HG02642 (cell line): ENCODE measurements around the gene TMEM229A.
"Not testable (repeated sequence)": the region's sequence is repeated elsewhere in the genome, so short reads cannot be mapped to it uniquely, and the experiment has no call there.

Experiments used
- ATAC-seq: cut with Tn5 transposase; IDR thresholded peaks from one replicate; pipeline ENCODE4 v1.9.1; 2021; ENCODE audit warnings: mild to moderate bottlenecking; ENCODE audit not compliant: unreplicated experiment, poor library complexity

The TMEM229A gene

DNA sequence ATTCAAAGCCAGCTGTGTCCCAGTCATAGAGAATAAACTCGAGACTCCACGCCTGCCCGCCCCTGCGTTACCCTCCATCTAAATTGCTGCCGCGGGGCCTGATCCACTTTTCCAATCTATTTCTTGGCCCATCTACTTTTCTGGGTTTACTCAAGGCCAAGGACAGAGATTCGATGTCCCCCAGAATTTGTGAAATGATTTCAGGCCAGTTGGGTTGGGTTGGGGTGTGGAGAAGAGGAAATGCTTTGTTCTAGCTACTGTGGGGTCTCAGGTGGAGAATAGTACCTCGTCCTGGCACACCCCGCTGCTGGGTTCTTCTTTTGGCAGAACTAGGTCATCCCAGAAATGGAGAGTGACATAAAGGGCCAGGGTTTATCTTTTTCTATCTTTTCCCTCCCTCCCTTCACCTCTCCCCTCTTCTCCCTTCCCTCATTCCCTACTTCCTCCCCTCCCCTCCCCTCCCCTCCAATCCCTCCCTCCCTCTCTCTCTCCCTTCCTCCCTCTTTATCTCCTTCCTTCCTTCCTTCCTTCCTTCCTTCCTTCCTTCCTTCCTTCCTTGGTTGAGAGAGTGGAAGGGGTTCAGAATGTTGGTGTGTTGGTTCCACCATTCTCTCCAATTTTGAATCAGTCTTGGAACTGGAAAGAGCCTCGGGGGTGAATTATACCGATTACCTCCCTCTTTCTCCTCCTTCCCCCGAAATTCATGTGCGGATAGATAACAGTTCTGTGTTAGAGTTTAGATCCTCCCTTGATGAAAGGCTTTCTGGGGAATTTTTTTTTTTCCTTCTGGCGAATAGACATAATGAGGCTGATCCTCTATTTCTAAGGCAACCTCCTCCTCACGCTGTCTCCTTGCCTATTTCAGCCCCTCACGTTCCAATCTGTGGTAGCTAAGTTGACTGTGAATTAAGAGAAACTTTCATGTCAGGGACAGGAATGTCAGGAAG is 1.2 kb upstream of the TMEM229A start:
- ATAC-seq = no peak

DNA sequence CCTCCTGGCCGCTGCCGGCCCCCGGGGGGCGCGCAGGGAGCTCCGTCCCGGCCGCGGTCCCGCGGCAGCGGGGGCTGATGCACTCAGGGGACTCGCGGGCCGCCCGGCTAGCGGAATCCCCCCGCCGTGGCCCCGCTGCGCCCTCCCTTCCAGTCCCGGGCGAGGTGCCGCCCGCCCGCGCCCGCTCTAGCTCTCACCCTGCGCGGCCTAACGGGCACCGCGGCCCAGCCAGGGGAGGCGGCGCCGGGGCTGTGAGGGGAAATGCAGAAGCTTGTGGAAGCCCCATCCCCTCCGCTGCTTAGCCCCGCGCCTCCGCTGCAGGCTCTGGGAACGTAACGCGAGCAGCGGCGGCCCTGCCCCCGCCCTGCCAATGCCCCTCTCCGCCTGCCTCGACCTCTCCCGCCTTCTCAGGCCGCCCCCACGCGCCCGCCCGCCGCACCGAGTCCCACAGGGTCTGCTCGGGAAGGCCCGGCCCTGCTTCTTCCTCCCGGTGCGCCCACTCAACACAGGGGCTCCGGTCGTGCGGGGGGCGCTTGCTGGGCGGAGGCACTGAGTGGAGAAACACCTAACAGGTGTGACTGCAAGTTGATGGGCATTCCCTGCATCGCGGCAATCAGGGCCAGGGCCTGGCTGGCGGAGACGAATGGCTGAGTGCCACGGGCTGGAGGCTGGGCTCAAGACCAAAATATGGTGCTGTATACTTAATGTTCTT is 384 bp upstream of the TMEM229A start:
- peak; percentile 27 for ATAC-seq

DNA sequence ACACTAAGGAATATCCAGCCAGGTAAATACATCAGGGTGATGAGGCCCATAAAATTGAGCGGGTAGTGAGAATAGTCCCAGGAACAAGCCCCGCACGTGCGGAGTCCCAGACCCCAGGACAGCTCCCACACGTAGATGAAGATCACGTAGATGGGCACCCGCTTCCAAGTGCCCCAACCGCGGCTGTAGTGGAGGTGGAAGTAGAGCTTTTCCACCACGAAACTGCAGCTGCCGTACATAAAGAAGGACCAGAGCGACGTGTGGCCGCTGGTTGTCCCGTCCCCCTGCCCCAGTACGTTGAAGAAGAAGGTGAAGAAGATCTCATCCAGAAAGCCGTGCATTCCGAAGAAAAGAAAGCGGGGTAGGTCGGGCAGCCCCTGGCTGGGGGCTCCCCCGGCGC is 948 bp downstream of the TMEM229A start:
- peak; percentile 20 for ATAC-seq

DNA sequence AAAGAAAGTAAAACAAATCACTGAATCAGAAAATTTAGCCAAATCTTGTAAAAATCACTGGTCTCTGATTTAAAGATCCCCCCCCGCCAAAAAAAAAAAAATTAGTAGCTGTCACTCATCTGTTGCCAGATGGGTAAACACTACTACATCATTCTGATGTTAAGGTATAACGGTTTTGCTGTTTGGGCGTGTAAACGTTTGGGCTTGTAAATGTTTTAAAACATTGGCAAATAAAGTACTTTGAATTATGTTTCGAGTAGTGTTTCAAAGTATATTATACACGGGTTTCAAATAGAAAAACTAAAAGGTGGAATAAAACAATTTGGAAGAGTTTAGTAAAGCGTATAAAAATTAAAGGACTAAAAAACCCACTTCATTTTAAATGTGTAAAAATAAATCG is 1.5 kb downstream of the TMEM229A start:
- ATAC-seq = no peak

DNA sequence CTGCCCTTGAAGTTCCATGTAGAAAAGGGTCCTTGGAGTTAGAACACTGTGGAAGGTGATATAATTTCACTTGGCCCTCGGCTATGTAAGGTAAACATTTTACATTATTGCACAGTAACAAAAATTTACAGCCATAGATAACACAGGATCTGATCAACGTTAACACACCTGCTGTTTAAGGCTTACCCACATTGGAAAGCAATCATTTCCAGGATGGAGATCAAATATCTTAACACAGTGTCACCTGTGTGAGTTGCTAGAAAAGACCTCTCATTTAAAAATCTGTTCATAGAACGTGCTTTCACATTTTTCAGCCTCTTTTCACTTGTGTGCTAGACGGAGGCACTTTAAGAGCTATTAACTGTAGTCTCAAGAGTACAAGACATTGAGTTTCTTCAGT is 1.9 kb downstream of the TMEM229A start:
- ATAC-seq = no peak

DNA sequence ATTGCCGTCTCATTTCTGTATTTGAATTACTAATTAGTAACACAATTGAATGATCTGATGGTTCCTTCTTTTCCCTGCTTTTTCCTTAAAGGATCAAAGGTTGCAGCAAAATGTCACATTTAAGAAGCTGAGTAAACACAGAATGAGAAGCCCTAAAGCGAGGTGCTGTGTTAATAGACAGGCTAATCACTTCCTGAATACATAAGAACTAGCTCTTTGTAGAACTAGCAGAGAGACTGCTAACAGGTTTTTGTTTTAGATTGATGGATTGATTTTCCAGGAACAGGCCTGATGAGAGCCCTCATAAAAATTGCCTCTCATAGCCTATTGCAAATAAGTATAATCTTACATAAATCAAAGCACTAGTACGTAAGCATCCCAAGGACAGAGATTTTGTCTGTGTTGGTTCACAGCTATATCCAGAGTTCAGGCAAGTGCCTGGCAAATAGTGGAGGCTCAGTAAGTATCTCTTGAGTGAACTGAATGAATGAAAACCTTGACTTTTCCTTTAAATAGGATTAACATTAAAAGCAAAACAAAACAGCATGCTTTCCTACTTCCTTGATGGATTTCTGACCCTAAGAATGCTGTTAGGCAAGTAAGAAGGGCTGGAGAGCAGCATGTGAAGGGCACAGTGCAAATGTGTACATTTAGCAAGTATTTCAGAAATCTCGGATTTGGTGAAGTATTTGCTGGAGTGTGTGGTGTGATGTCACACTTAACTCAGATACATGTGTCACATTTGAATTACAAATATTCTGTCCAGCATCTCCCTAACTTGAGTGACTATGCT is 3.3 kb downstream of the TMEM229A start:
- ATAC-seq = no peak

DNA sequence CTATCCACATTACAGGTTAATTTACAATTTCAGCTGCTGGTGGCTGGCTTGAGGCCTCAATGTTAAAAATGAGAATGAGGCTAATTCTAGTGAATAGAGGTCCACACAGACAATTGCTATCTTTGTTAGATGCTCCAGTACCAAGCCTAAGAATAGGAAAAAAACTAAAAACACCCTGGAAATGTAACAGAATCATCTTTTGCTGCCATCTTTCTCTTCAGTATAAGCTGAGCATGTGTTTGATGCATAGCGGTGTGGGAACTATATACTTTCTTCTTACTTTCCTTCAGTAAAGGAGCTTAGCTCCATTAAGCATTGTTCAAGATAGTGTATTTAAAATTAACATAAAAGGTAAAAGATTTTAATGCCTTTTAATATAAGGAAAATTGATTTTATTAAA is 5.6 kb downstream of the TMEM229A start:
- no peak for ATAC-seq

DNA sequence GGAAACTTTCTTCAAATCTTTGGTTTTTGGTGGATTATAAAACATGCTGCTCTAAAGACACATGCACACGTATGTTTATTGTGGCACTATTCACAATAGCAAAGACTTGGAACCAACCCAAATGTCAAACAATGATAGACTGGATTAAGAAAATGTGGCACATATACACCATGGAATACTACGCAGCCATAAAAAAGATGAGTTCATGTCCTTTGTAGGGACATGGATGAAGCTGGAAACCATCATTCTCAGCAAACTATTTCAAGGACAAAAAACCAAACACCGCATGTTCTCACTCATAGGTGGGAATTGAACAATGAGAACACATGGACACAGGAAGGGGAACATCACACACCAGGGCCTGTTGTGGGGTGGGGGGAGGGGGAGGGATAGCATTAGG is 8.5 kb downstream of the TMEM229A start:
- not testable (repeated sequence) for ATAC-seq

DNA sequence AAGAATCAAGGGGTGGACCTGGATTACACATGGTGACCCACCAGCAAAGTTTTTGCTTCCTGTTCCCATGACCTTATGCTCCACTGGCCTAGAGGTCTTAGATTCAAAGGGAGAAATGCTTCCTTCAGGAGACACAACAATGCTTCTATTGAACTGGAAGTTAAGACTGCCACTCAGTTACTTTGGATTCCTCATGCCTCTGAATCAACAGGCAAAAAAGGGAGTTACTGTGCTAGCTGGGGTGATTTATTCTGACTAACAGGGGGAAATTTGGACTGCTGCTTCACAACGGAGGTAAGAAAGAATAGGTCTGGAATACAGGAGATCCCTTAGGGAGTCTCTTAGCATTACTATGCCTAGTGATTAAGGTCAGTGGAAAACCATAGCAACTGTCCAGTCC is 10.3 kb downstream of the TMEM229A start:
- ATAC-seq = no peak

DNA sequence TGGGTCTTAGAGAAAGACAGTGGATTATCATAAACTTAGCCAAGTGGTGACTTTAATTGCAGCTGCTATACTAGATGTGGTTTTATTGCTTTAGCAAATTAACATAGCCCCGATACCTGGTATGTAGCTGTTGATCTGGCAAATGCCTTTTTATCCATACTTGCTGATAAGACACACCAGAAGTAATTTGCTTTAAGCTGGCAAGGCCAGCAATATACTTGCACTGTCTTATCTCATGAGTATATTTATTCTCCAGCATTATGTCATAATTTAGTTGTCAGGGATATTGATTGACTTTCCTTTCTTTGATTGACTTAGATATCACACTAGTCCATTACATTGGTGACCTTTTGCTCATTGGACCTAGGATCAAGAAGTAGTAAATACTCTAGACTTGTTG is 12.8 kb downstream of the TMEM229A start:
- ATAC-seq = no peak

DNA sequence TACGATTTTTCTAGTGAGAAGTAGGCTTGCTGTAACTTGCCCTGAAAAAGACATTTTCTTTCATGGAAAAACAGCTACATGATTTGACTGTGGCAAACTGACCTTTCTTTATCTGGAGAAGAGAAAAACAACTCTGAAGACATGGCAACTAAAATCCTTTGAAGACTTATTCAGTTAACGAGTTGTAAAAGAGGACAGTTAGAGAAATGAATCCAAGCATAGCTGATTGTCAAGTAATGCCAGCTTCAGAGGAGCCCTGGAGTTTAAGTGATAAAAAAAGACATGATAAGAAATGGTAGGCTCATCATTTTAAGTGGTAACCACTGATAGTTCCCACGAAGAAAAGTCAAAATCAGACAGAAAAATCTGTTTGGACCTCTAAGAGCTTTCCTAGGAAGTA is 19.6 kb downstream of the TMEM229A start:
- no peak for ATAC-seq

DNA sequence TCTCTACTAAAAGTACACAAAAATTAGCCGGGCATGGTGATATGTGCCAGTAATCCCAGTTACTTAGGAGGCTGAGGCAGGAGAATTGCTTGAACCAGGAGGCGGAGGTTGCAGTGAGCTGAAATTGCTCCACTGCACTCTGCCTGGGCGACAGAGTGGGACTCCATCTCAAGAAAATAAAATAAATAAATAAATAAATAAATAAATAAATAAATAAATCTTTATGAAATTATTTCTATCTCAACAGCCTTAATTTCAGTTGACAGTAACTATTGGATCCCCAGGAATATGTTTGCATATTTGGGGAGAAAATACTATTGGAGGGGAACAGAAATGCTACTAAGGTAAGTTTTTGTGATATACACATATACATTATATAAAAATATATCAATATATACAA is 20.0 kb downstream of the TMEM229A start:
- no peak for ATAC-seq

DNA sequence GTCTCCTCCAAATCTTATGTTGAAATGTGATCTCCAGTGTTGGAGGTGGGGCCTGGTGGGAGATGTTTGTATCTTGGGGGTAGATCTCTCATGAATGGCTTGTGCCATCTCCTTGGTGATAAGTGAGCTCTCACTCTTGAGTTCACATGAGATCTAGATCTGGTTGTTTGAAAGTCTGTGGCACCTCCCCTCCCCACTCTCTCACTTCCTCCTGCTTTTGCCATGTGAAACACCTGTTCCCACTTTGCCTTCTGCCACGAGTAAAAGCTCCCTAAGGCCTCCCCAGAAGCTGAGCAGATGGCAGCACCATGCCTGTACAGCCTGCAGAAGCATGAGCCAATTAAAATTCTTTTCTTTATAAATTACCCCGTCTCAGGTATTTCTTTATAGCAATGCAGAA is 23.5 kb downstream of the TMEM229A start:
- ATAC-seq = no peak

DNA sequence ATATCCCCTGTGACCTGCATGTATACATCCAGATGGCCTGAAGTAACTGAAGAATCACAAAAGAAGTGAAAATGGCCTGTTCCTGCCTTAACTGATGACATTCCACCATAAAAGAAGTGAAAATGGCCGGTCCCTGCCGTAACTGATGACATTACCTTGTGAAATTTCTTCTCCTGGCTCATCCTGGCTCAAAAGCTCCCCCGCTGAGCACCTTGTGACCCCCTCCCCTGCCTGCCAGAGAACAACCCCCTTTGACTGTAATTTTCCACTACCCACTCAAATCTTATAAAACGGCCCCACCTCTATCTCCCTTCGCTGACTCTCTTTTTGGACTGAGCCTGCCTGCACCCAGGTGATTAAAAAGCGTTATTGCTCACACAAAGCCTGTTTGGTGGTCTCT is 24.6 kb downstream of the TMEM229A start:
- ATAC-seq = not testable (repeated sequence)

DNA sequence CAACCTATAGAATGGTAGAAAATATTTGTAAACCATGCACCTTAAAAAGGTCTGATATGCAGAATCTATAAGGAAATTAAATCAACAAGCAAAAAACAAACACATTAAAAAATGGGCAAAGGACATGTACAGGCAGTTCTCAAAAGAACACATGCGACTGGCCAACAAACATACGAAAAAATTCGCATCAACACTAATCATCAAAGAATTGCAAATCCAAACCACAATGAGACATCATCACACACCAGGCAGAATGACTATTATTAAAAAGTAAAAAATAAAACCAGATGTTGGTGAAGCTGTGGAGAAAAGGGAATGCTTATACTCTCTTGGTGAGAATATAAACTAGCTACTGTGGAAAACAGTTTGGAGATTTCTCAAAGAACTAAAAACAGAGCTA is 33.2 kb downstream of the TMEM229A start:
- no peak for ATAC-seq

DNA sequence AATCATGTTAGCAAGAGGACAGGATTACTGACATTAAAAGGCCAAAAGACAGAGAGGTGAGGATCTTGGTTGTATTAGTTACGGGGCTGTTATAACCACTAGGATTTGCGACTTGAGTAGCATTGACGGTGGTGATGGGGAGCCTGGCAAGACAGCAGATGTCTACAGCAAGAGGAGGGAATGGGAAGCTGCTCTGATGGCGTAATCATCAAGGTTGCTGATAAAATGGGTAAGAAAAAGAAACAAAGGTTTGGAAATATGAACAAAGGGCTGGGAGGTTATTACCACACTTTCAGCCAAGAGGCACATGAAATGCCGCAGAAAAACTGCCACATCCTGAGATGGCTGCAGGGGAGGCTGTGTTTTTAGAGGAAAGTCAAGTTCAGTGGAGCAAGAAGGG is 33.9 kb downstream of the TMEM229A start:
- ATAC-seq = no peak

DNA sequence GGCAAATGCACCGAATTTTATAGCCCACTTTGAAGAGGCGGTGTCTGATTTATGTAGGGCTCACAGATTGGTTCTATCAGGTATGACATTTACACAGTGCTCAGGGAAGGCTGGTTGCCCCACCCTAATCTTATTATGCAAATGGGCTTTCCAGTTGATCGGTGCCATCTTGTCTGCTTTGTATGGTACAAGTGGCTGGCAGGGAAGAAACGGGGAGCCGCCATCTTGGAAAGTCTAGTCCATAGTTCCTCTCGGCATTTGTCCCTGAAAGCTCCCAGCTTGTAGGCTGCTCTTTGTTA is 36.6 kb downstream of the TMEM229A start:
- no peak for ATAC-seq

DNA sequence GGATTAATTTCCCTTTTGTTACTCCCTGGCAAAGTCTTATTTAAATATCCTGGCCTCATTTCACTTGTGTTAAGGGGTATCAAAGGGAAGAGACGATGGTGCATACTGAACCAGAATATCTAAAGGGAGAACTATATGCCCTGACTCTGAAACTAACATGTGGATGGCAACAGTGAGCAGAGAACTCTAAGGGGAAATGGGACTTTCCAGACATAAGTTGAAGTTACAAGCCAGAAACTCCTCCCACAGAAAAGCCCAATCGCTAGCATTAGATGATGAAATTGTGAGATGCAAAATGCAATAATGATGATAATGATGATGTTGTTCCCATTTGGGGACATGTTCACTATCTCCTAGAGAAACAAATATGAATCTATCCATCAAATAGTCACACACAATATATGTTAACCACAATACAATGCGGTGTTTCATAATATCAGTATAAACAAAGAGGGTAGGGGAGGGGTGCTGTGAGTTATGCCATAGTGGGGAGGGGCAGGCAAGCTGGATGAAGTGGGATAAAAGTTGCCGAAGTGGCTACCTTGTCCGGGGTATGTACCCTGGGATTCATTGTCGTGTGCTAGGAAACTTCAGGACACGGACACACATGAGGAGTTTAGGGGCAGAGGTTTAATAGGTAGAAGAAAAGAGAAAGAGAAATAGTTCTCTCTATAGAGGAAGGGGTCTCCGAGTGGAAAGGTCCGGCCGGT is 37.1 kb downstream of the TMEM229A start:
- no peak for ATAC-seq

DNA sequence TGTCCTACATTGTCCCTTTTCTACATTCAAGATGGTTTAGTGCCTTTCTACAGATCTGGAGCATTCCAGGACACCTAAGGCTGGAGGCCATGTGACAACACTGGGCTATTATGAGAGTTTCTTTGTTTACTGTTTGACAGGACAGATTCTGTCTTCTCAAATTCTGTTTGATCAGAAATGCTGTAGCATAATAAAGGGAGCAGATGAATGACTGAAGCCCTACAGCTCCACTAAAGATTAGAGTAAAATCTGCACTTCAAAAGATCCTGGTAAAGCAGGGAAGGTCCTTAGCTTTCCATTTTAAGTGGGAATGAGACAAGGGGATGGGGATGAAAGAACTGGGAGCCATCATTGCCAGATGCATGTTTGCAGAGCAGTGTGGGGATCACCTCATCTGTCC is 38.4 kb downstream of the TMEM229A start:
- ATAC-seq = no peak

DNA sequence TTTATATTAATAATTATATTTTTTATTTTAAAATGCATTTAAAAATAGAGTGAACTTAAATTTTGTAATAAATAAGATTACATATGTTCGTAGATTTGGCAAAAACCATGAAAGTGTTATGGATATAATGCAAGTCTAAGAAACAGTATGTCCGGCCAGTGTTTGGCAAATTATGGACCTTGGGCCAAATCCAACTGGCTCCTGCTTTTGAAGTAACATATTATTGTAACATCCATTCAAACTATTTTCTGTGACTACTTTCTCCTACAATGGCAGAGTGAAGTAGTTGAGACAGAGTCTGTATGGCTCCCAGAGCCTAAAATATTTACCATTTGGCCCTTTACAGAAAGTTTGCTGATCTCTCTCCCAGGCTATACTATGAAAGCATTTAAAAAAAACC is 38.9 kb downstream of the TMEM229A start:
- no peak for ATAC-seq
